HL-60 (cell line): ENCODE data around the gene INPP4B.

Source experiments
- DNase-seq, 2 experiments: peaks; one replicate each; pipeline ENCODE4 v3.0.0-alpha.2; 2010 to 2020; ENCODE audit warnings: low read depth in 1 of 2, low spot score in 1 of 2
- H3K27ac ChIP-seq: fragments of 250-450 bp; sonication (Bioruptor Pico); replicated peaks from 2 replicates; pipeline ENCODE4 v1.5.1; 2020; ENCODE audit warnings: mild to moderate bottlenecking, moderate library complexity
- H3K27me3 ChIP-seq: fragments of 250-450 bp; sonication (Bioruptor Pico); 2 replicates; pipeline ENCODE4 v1.5.1; 2021; ENCODE audit warnings: mild to moderate bottlenecking, moderate library complexity; ENCODE audit not compliant: insufficient read depth, poor library complexity, severe bottlenecking
- H3K4me3 ChIP-seq: replicated peaks from 2 replicates; pipeline ENCODE4 v1.5.1; 2011; ENCODE audit warnings: mild to moderate bottlenecking, control low read depth, low read length; ENCODE audit not compliant: insufficient read depth
- GABPA ChIP-seq: IDR thresholded peaks from 2 replicates; pipeline ENCODE4 v1.6.1; 2012; ENCODE audit warnings: low read depth
- POLR2AphosphoS5 ChIP-seq: IDR thresholded peaks from 2 replicates; pipeline ENCODE4 v1.6.1; 2012; ENCODE audit warnings: low read depth
- SPI1 ChIP-seq: IDR thresholded peaks from 2 replicates; pipeline ENCODE4 v1.6.1; 2012; ENCODE audit warnings: low read depth, mild to moderate bottlenecking, borderline replicate concordance
- TF ChIP-seq, protein P1 (sequence below): IDR thresholded peaks from one replicate; pipeline ENCODE4 v1.5.1; 2011; ENCODE audit warnings: low read length, control low read depth, inconsistent platforms; ENCODE audit not compliant: insufficient read depth
- TF ChIP-seq, protein P2 (sequence below): IDR thresholded peaks from 2 replicates; pipeline ENCODE4 v1.6.1; 2012; ENCODE audit warnings: low read depth; ENCODE audit not compliant: insufficient replicate concordance

Gene INPP4B

DNA sequence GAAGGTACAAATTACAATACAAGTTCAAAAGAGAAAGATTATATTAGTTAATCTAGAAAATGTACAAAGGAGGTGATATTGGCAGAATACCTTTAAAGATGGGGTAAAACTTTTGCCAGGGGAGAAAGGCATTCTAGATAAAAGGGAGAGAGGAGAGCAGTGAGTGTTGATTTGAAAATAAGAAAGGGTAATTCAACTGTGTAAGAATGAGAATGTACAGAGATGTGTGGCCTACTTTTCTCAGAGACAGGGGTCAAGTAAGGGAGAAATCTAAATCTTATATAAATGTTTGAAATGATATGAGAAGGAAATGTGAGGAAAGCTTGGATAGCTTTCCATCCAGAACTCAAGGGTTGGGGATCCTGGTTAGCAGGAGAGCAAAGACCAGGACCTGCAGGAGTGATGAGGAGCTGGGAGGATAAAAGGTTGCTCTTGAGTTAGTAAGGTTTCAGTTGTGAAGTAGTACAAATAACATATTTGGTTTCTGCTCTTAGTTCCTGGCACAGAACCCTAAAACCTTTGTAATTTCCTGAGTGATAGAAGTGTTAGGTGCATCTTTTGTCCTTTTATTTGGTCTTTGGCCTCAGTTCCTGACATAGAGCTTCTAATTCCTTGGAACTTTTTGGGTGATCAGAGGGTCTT lies 489.9 kb downstream of the INPP4B start:
- TF ChIP-seq SPI1 (no peak), GABPA (no peak), POLR2AphosphoS5 (no peak)
- TF ChIP-seq, protein P1, sequence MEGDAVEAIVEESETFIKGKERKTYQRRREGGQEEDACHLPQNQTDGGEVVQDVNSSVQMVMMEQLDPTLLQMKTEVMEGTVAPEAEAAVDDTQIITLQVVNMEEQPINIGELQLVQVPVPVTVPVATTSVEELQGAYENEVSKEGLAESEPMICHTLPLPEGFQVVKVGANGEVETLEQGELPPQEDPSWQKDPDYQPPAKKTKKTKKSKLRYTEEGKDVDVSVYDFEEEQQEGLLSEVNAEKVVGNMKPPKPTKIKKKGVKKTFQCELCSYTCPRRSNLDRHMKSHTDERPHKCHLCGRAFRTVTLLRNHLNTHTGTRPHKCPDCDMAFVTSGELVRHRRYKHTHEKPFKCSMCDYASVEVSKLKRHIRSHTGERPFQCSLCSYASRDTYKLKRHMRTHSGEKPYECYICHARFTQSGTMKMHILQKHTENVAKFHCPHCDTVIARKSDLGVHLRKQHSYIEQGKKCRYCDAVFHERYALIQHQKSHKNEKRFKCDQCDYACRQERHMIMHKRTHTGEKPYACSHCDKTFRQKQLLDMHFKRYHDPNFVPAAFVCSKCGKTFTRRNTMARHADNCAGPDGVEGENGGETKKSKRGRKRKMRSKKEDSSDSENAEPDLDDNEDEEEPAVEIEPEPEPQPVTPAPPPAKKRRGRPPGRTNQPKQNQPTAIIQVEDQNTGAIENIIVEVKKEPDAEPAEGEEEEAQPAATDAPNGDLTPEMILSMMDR, result no peak
- TF ChIP-seq, protein P2, sequence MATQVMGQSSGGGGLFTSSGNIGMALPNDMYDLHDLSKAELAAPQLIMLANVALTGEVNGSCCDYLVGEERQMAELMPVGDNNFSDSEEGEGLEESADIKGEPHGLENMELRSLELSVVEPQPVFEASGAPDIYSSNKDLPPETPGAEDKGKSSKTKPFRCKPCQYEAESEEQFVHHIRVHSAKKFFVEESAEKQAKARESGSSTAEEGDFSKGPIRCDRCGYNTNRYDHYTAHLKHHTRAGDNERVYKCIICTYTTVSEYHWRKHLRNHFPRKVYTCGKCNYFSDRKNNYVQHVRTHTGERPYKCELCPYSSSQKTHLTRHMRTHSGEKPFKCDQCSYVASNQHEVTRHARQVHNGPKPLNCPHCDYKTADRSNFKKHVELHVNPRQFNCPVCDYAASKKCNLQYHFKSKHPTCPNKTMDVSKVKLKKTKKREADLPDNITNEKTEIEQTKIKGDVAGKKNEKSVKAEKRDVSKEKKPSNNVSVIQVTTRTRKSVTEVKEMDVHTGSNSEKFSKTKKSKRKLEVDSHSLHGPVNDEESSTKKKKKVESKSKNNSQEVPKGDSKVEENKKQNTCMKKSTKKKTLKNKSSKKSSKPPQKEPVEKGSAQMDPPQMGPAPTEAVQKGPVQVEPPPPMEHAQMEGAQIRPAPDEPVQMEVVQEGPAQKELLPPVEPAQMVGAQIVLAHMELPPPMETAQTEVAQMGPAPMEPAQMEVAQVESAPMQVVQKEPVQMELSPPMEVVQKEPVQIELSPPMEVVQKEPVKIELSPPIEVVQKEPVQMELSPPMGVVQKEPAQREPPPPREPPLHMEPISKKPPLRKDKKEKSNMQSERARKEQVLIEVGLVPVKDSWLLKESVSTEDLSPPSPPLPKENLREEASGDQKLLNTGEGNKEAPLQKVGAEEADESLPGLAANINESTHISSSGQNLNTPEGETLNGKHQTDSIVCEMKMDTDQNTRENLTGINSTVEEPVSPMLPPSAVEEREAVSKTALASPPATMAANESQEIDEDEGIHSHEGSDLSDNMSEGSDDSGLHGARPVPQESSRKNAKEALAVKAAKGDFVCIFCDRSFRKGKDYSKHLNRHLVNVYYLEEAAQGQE, result no peak
- no peak for DNase-seq
- no peak overlapping the region for H3K4me3 ChIP-seq
- no peaks in the 10 kb centered on the region for H3K27me3 ChIP-seq
- no peak overlapping the region for H3K27ac ChIP-seq

DNA sequence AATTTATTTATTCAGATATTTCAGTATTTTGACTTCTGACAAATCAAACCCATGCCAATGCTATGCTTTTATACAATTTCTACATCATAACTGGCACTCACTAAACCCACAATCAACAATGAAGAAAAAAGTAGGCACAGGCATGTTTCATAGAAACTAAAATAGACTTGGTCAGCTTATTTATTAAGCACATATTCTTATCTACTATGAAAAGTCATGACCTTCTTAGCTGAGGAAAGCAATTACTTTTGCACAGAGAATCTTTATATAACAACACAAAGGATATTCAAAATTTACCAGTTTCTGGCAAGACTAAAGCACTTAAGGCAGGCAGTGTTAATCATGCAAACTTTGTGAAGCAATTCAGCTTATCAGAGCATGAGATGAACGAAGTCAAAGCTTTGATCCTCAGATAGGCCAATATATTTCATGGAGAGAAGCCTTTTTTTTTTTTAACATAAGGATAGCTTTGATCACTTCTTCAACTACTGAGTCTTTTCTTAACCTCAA lies 490.6 kb downstream of the INPP4B start:
- Histone ChIP-seq H3K27ac (no peak overlapping the region), H3K4me3 (no peak overlapping the region), H3K27me3 (no peaks in the 10 kb centered on the region)
- TF ChIP-seq, protein P2, result no peak
- TF ChIP-seq POLR2AphosphoS5 (no peak), SPI1 (no peak), GABPA (no peak)
- TF ChIP-seq, protein P1, result no peak
- no peak for DNase-seq

DNA sequence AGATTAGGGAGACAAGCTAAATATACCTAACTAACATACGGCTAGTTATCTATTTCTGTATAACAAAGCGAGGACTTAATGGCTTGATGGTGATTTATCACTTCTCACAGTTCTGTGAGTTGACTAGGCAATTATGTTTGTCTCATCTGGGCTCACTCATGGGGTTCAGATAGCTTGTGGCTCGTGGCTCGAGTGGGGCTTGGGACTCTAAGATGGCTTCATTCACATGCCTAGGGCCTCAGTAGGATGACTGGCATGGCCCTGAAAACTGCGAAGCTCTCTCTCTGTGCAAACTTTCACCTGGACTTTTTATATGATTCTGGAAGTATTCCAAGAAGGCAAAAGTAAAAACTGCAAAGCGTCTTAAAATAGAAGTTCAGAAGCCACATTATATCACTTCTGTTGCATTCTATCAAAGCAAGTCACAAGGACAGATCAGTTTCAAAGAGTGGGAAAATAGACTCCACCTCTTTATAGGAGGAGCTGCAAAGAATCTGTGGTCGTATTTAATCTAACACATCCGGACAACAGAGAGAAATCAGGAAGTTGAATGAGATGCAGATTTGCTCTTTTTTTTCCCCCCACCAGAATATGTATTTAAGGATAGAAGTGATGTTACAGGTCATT lies 491.2 kb downstream of the INPP4B start:
- Histone ChIP-seq H3K4me3 (no peak overlapping the region), H3K27me3 (no peaks in the 10 kb centered on the region), H3K27ac (no peak overlapping the region)
- DNase-seq, result no peak
- TF ChIP-seq SPI1 (0 out of 2 replicates have a peak, but pooled peaks have one; percentile 6), POLR2AphosphoS5 (no peak)

DNA sequence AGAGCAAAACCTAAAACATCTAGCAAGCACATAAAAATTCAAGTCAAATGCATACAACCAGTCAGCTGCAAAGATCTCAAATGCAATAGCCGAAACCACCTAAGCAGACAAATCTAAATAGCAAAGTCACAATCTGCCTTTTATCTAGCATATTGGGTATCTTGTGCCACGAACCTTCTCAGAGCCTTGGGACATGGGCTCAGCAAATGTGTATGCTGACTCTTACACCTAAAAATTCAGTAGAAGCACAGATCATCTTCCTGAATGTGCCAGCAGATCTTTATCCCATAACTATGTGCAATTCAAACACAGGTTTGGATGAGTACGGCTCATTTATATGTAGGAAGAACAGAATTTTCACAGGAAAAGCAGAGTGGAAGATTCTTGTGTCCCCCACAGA lies 492.1 kb downstream of the INPP4B start:
- H3K27ac ChIP-seq, result no peak overlapping the region
- DNase-seq, result no peak
- TF ChIP-seq GABPA (no peak), POLR2AphosphoS5 (no peak), SPI1 (no peak)
- TF ChIP-seq, protein P1, result no peak
- TF ChIP-seq, protein P2, result no peak
- H3K4me3 ChIP-seq, result no peak overlapping the region
- no peaks in the 10 kb centered on the region for H3K27me3 ChIP-seq
